NCI-H524 treated with DMSO at 0.1 percent for 48 hours (cell line): ENCODE measurements around the gene ST6GALNAC3.
"Not testable (repeated sequence)": the region's sequence is repeated elsewhere in the genome, so short reads cannot be mapped to it uniquely, and the experiment has no call there.

Source experiments
- DNase-seq: peaks from one replicate; lab custom pipeline; 2025; lab: John Stamatoyannopoulos, UW

Gene ST6GALNAC3

GRCh38 chr1:76341816-76342215 is 267.3 kb downstream of the ST6GALNAC3 start:
- DNase-seq = not testable (repeated sequence)

- no peak for DNase-seq
Measured at GRCh38 chr1:76343356-76343755, 268.8 kb downstream of the ST6GALNAC3 start.

- DNase-seq = no peak
Measured at GRCh38 chr1:76351655-76352054, 277.1 kb downstream of the ST6GALNAC3 start.

- peak; percentile 80 for DNase-seq
Measured at GRCh38 chr1:76352741-76353435, 278.3 kb downstream of the ST6GALNAC3 start.

- no peak for DNase-seq
Measured at GRCh38 chr1:76354236-76354635, 279.7 kb downstream of the ST6GALNAC3 start.

GRCh38 chr1:76366726-76367125 is 292.2 kb downstream of the ST6GALNAC3 start:
- no peak for DNase-seq

GRCh38 chr1:76371941-76372340 is 297.4 kb downstream of the ST6GALNAC3 start:
- no peak for DNase-seq

GRCh38 chr1:76374086-76374485 is 299.5 kb downstream of the ST6GALNAC3 start:
- peak; percentile 39 for DNase-seq

GRCh38 chr1:76377247-76377646 is 302.7 kb downstream of the ST6GALNAC3 start:
- no peak for DNase-seq

- no peak for DNase-seq
Measured at GRCh38 chr1:76379506-76379905, 305.0 kb downstream of the ST6GALNAC3 start.

- no peak for DNase-seq
Measured at GRCh38 chr1:76381450-76382097, 307.0 kb downstream of the ST6GALNAC3 start.

- DNase-seq = no peak
Measured at GRCh38 chr1:76388261-76388660, 313.7 kb downstream of the ST6GALNAC3 start.

GRCh38 chr1:76390456-76390855 is 315.9 kb downstream of the ST6GALNAC3 start:
- DNase-seq = no peak

- no peak for DNase-seq
Measured at GRCh38 chr1:76395059-76395458, 320.5 kb downstream of the ST6GALNAC3 start.

- no peak for DNase-seq
Measured at GRCh38 chr1:76402128-76402527, 327.6 kb downstream of the ST6GALNAC3 start.

GRCh38 chr1:76408303-76408702 is 333.8 kb downstream of the ST6GALNAC3 start:
- DNase-seq = no peak

GRCh38 chr1:76410499-76410898 is 336.0 kb downstream of the ST6GALNAC3 start:
- DNase-seq = no peak

GRCh38 chr1:76418531-76418930 is 344.0 kb downstream of the ST6GALNAC3 start:
- DNase-seq = no peak

- no peak for DNase-seq
Measured at GRCh38 chr1:76419603-76420002, 345.1 kb downstream of the ST6GALNAC3 start.

GRCh38 chr1:76425201-76426145 is 350.9 kb downstream of the ST6GALNAC3 start:
- DNase-seq = no peak

- no peak for DNase-seq
Measured at GRCh38 chr1:76426606-76427005, 352.1 kb downstream of the ST6GALNAC3 start.

- no peak for DNase-seq
Measured at GRCh38 chr1:76428028-76428427, 353.5 kb downstream of the ST6GALNAC3 start.

- DNase-seq = no peak
Measured at GRCh38 chr1:76430531-76430930, 356.0 kb downstream of the ST6GALNAC3 start.
